GM18951 (cell line): ENCODE measurements around the gene ABR.

Experiments used
- POLR2A ChIP-seq: IDR thresholded peaks from 4 replicates; pipeline ENCODE4 v1.6.1; 2011; ENCODE audit warnings: mild to moderate bottlenecking; ENCODE audit not compliant: insufficient read length, insufficient read depth; ENCODE audit errors: extremely low read depth
- in situ Hi-C: fragments of 300-500 bp; cut with MboI; formaldehyde crosslinking; loops from one replicate; pipeline ENCODE4 v1.12.0; 2022; ENCODE audit warnings: low sequenced_read_pairs, mixed read lengths, inconsistent platforms; ENCODE audit not compliant: unreplicated experiment

ABR gene

GRCh38 chr17:1033503-1033902 lies 146.3 kb downstream of the ABR start:
- no peak for TF ChIP-seq POLR2A
- in situ Hi-C loops: no loop called here

- in situ Hi-C loops: no loop called here
- no peak for TF ChIP-seq POLR2A
Measured at GRCh38 chr17:1032391-1032790, 147.4 kb downstream of the ABR start.

- no peak for TF ChIP-seq POLR2A
- in situ Hi-C loops: no loop called here
Measured at GRCh38 chr17:1031711-1032110, 148.1 kb downstream of the ABR start.

- TF ChIP-seq POLR2A: no peak
- in situ Hi-C loops: no loop called here
Measured at GRCh38 chr17:1030684-1031532, 148.9 kb downstream of the ABR start.

- in situ Hi-C loops: no loop called here
- TF ChIP-seq POLR2A: no peak
Measured at GRCh38 chr17:1029922-1030644, 149.7 kb downstream of the ABR start.

GRCh38 chr17:1029196-1029921 lies 150.4 kb downstream of the ABR start:
- no peak for TF ChIP-seq POLR2A
- in situ Hi-C loops: no loop called here

GRCh38 chr17:1027044-1027443 lies 152.7 kb downstream of the ABR start:
- in situ Hi-C loops: no loop called here
- no peak for TF ChIP-seq POLR2A

GRCh38 chr17:1026599-1026975 lies 153.2 kb downstream of the ABR start:
- TF ChIP-seq POLR2A: no peak
- in situ Hi-C loops: no loop called here

- TF ChIP-seq POLR2A: no peak
- in situ Hi-C loops: no loop called here
Measured at GRCh38 chr17:1025733-1026598, 153.8 kb downstream of the ABR start.

GRCh38 chr17:1024076-1024475 lies 155.7 kb downstream of the ABR start:
- in situ Hi-C loops: no loop called here
- TF ChIP-seq POLR2A: no peak

GRCh38 chr17:1022278-1023024 lies 157.3 kb downstream of the ABR start:
- in situ Hi-C loops: no loop called here
- no peak for TF ChIP-seq POLR2A

GRCh38 chr17:1021147-1021546 lies 158.6 kb downstream of the ABR start:
- in situ Hi-C loops: no loop called here
- TF ChIP-seq POLR2A: no peak

GRCh38 chr17:1019451-1019850 lies 160.3 kb downstream of the ABR start:
- TF ChIP-seq POLR2A: no peak
- in situ Hi-C loops: no loop called here
